GM12878 (cell line): ENCODE results near the gene LMF1. TPM values are rescaled to one million over a fixed set of nuclear protein-coding genes. Genes with fewer than 3 reads are reported as not detected.
"Not testable (repeated sequence)": the region's sequence is repeated elsewhere in the genome, so short reads cannot be mapped to it uniquely, and the experiment has no call there.

Source experiments
- ATAC-seq: fragments of 200-7000 bp; cut with Tn5 transposase; 3 replicates; pipeline ENCODE4 v1.9.1; 2020; ENCODE audit warnings: mild to moderate bottlenecking, moderate library complexity
- BruUV-seq: library from RNA; stranded (reverse); fragments of 400-500 nt; replicated peaks from 2 replicates; lab custom pipeline; 2021; lab: Mats Ljungman, UMichigan
- CTCF ChIA-PET: fragments of 300-600 bp; sonication (Branson Sonifier 250); formaldehyde crosslinking; extraction: SDS; loops from one replicate; lab custom pipeline; 2021; ENCODE audit warnings: inconsistent platforms; lab: Yijun Ruan, JAX
- POLR2A ChIA-PET: fragments of 350-600 bp; formaldehyde crosslinking; extraction: SDS; loops from one replicate; lab custom pipeline; 2021; ENCODE audit warnings: inconsistent platforms; lab: Charles Lee
- RAD21 ChIA-PET: fragments of 300-600 bp; sonication (Branson Sonifier 250); formaldehyde crosslinking; loops from one replicate; lab custom pipeline; 2023; ENCODE audit warnings: antibody characterized with exemption; ENCODE audit not compliant: unreplicated experiment; lab: Charles Lee
- SMC1A ChIA-PET: fragments of 300-600 bp; sonication (Branson Sonifier 250); formaldehyde crosslinking; loops from one replicate; lab custom pipeline; 2023; ENCODE audit not compliant: unreplicated experiment, uncharacterized antibody; lab: Charles Lee
- DNase-seq: peaks from one replicate; pipeline ENCODE4 v3.0.0-alpha.2; 2011; ENCODE audit warnings: low read depth, low spot score
- FAIRE-seq: peaks from 3 replicates; lab custom pipeline; 2011; peaks lifted over from hg19 to GRCh38; lab: Jason Lieb, UNC
- H2AFZ ChIP-seq: 2 replicates; pipeline ENCODE4 v1.6.0; 2011; ENCODE audit warnings: low read depth, low read length, control low read depth; ENCODE audit not compliant: control insufficient read depth
- H3K27ac ChIP-seq: 2 replicates; pipeline ENCODE4 v1.5.1; 2011; ENCODE audit warnings: control low read depth; ENCODE audit not compliant: control insufficient read depth, insufficient read depth
- H3K27me3 ChIP-seq, 2 experiments: replicated peaks in 1 of 2; 2 replicates each; pipeline versions ENCODE4 v1.6.0 to v1.6.1; 2011; ENCODE audit warnings: low read length in 1 of 2; ENCODE audit not compliant: control insufficient read depth in 2 of 2, insufficient read depth in 2 of 2
- H3K36me3 ChIP-seq, 2 experiments: 2 replicates each; pipeline ENCODE4 v1.5.1; 2011; ENCODE audit warnings: low read length in 1 of 2; ENCODE audit not compliant: control insufficient read depth in 2 of 2, insufficient read depth in 2 of 2
- H3K4me1 ChIP-seq: 2 replicates; pipeline ENCODE4 v1.6.1; 2011; ENCODE audit warnings: mild to moderate bottlenecking, low read length, moderate library complexity, mixed read lengths; ENCODE audit not compliant: control insufficient read depth, insufficient read depth
- H3K4me2 ChIP-seq: 2 replicates; pipeline ENCODE4 v1.6.0; 2011; ENCODE audit warnings: control low read depth; ENCODE audit not compliant: control insufficient read depth, insufficient read depth
- H3K4me3 ChIP-seq: fragments of 200-600 bp; sonication (generic); 2 replicates; pipeline ENCODE4 v1.5.1; 2016
- H3K79me2 ChIP-seq: 2 replicates; pipeline ENCODE4 v1.6.0; 2011; ENCODE audit warnings: low read length; ENCODE audit not compliant: control insufficient read depth, insufficient read depth
- H3K9ac ChIP-seq: 2 replicates; pipeline ENCODE4 v1.8.0; 2011; ENCODE audit warnings: low read length, control low read depth, mixed read lengths; ENCODE audit not compliant: control insufficient read depth, insufficient read depth
- H3K9me3 ChIP-seq: replicated peaks from 3 replicates; pipeline ENCODE4 v1.5.1; 2011; ENCODE audit warnings: mild to moderate bottlenecking, low read length; ENCODE audit not compliant: control insufficient read depth, insufficient read depth
- H4K20me1 ChIP-seq: 2 replicates; pipeline ENCODE4 v1.6.0; 2011; ENCODE audit not compliant: control insufficient read depth, insufficient read depth
- CBFB ChIP-seq: IDR thresholded peaks from 2 replicates; pipeline ENCODE4 v1.6.1; 2016; ENCODE audit warnings: antibody characterized with exemption, low read depth
- WGBS: methylation state at CpG from one replicate; pipeline ENCODE4 v1.1.6; 2016; ENCODE audit warnings: low lambda C conversion rate; ENCODE audit not compliant: insufficient replicate concordance, insufficient coverage; ENCODE audit errors: missing lambda C conversion rate; 5-methylcytosine and 5-hydroxymethylcytosine counted together
- in situ Hi-C: fragments of 300-500 bp; cut with MboI; formaldehyde crosslinking; loops from 9 replicates; pipeline ENCODE4 v1.14.3; 2018; ENCODE audit warnings: mixed read lengths
- intact Hi-C: fragments of 100-400 bp; cut with micrococcal nuclease; formaldehyde crosslinking; loops from one replicate; pipeline ENCODE4 v1.14.2; 2022; ENCODE audit not compliant: unreplicated experiment
- polyA plus RNA-seq, 11 experiments: library from polyadenylated mRNA; depleted of rRNA in 4 of 11; unstranded in 6 of 11; stranded (reverse) in 5 of 11; fragments of >200 nt; fragmentation: Nextera tagmentation in 4 of 11; fragmentation: Illumina TruSeq in 1 of 11; extraction: Ambion mirVana in 4 of 11; extraction: Trizol in 1 of 11; gene quantifications; 1 replicate in 1 of 11; 2 replicates in 10 of 11; pipeline versions ENCODE4 v1.2.1 to v1.2.3, GENCODE V29; 2011 to 2016; ENCODE audit warnings: inconsistent platforms in 2 of 11, missing spikeins in 2 of 11, low read depth in 1 of 11
- total RNA-seq, 4 experiments: library from RNA; depleted of rRNA in 3 of 4; stranded (reverse); fragments of >200 nt in 3 of 4; fragmentation: Illumina TruSeq in 1 of 4; extraction: Trizol in 1 of 4; gene quantifications; 2 replicates each; pipeline versions ENCODE4 v1.2.1 to v1.2.3, GENCODE V29; 2013 to 2021
- TF ChIP-seq, protein P1 (sequence below): IDR thresholded peaks from 2 replicates; pipeline ENCODE4 v1.6.1; 2011; ENCODE audit warnings: mild to moderate bottlenecking, low read depth, low read length, moderate library complexity; ENCODE audit not compliant: insufficient replicate concordance
- TF ChIP-seq, protein P2 (sequence below): fragments of 450-650 bp; IDR thresholded peaks from 2 replicates; pipeline ENCODE4 v1.6.1; 2018; ENCODE audit warnings: mild to moderate bottlenecking, low read depth, moderate library complexity; ENCODE audit not compliant: partially characterized antibody
- TF ChIP-seq, protein P3 (sequence below): fragments of 450-650 bp; IDR thresholded peaks from 2 replicates; pipeline ENCODE4 v1.6.1; 2017; ENCODE audit warnings: borderline replicate concordance

The LMF1 gene
- total and polyA plus RNA-seq, 10 of the 15 experiments (the other 5 are each of a cell fraction or from before 2014, with no cell fraction given), result 0.18 to 3.2 (median 1.4) TPM; not detected in 1

DNA sequence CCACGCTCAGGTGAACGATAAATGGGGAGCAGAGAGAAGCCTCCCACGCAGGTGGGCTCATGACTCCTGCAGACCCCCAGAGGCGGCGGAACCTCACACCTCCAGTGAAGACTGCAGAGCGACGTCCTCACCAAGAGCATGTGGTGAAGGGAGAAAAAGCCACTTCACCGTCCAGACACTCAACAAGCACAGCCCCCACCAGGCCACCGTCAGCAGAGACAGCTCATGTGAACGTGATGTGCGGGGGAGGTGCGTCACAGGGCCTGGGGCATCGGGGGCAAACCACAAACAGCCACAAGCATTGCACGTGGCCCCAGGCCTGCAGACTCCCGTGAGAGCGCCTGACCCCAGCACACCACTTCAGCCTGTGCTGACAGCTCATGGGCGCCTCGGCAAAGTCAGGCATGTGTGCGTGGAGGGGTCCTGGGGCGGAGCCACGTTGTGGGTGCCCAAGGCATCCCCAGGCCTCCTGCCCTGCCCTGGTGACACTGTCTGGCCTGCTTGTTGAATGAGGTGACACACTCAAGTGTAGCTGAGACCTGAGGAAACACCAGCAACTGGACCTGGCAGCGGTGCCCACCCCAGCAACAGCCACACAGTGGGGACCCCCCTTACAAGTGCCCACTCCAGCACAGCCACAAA lies 19.0 kb downstream of the LMF1 start (continued):
- TF ChIP-seq, protein P1, sequence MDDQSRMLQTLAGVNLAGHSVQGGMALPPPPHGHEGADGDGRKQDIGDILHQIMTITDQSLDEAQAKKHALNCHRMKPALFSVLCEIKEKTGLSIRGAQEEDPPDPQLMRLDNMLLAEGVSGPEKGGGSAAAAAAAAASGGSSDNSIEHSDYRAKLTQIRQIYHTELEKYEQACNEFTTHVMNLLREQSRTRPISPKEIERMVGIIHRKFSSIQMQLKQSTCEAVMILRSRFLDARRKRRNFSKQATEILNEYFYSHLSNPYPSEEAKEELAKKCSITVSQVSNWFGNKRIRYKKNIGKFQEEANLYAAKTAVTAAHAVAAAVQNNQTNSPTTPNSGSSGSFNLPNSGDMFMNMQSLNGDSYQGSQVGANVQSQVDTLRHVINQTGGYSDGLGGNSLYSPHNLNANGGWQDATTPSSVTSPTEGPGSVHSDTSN, result no peak
- TF ChIP-seq, protein P2, sequence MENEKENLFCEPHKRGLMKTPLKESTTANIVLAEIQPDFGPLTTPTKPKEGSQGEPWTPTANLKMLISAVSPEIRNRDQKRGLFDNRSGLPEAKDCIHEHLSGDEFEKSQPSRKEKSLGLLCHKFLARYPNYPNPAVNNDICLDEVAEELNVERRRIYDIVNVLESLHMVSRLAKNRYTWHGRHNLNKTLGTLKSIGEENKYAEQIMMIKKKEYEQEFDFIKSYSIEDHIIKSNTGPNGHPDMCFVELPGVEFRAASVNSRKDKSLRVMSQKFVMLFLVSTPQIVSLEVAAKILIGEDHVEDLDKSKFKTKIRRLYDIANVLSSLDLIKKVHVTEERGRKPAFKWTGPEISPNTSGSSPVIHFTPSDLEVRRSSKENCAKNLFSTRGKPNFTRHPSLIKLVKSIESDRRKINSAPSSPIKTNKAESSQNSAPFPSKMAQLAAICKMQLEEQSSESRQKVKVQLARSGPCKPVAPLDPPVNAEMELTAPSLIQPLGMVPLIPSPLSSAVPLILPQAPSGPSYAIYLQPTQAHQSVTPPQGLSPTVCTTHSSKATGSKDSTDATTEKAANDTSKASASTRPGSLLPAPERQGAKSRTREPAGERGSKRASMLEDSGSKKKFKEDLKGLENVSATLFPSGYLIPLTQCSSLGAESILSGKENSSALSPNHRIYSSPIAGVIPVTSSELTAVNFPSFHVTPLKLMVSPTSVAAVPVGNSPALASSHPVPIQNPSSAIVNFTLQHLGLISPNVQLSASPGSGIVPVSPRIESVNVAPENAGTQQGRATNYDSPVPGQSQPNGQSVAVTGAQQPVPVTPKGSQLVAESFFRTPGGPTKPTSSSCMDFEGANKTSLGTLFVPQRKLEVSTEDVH, result no peak
- TF ChIP-seq CBFB, result no peak
- TF ChIP-seq, protein P3, sequence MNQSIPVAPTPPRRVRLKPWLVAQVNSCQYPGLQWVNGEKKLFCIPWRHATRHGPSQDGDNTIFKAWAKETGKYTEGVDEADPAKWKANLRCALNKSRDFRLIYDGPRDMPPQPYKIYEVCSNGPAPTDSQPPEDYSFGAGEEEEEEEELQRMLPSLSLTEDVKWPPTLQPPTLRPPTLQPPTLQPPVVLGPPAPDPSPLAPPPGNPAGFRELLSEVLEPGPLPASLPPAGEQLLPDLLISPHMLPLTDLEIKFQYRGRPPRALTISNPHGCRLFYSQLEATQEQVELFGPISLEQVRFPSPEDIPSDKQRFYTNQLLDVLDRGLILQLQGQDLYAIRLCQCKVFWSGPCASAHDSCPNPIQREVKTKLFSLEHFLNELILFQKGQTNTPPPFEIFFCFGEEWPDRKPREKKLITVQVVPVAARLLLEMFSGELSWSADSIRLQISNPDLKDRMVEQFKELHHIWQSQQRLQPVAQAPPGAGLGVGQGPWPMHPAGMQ, result no peak

DNA sequence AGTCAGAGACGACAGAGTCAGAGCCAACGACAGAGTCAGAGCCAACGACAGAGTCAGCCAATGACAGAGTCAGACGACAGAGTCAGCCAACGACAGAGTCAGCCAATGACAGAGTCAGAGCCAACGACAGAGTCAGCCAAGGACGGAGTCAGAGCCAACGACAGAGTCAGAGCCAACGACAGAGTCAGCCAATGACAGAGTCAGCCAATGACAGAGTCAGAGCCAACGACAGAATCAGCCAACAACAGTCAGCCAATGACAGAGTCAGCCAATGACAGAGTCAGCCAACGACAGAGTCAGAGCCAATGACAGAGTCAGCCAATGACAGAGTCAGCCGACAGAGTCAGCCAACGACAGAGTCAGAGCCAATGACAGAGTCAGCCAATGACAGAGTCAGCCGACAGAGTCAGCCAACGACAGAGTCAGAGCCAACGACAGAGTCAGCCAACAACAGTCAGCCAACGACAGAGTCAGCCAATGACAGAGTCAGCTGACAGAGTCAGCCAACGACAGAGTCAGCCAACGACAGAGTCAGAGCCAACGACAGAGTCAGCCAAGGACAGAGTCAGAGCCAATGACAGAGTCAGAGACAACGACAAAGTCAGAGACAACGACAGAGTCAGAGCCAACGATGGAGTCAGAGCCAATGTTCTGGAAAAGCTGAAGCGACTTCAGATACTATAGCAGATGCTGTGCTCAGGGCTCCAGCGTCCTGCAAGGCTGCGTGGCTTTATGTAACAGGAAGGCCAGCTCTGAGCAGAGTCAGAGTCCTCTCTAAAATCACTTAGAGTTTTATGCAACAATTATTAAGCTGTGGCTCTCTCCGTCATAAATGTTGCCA lies 19.8 kb downstream of the LMF1 start:
- intact Hi-C loops, H3K9ac ChIP-seq, CTCF ChIA-PET, H2AFZ ChIP-seq, H3K27me3 ChIP-seq, DNase-seq, H3K4me1 ChIP-seq, H3K79me2 ChIP-seq, ATAC-seq, in situ Hi-C loops, H4K20me1 ChIP-seq, POLR2A ChIA-PET, FAIRE-seq, H3K27ac ChIP-seq, BruUV-seq, H3K4me2 ChIP-seq, H3K9me3 ChIP-seq, H3K4me3 ChIP-seq, H3K36me3 ChIP-seq, RAD21 ChIA-PET, SMC1A ChIA-PET: not testable (repeated sequence)
- 68% methylated on average over 27 of the region's 27 CpGs for WGBS

DNA sequence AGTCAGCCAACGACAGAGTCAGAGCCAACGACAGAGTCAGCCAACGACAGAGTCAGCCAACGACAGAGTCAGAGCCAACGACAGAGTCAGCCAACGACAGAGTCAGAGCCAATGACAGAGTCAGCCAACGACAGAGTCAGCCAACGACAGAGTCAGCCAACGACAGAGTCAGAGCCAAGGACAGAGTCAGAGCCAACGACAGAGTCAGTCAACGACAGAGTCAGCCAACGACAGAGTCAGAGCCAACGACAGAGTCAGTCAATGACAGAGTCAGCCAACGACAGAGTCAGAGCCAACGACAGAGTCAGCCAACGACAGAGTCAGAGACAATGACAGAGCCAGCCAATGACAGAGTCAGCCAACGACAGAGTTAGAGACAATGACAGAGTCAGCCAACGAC lies 22.0 kb downstream of the LMF1 start:
- ATAC-seq, SMC1A ChIA-PET, CTCF ChIA-PET, H3K4me3 ChIP-seq, RAD21 ChIA-PET, H3K4me2 ChIP-seq, POLR2A ChIA-PET, H3K79me2 ChIP-seq, H3K27me3 ChIP-seq, intact Hi-C loops, in situ Hi-C loops, H4K20me1 ChIP-seq, H2AFZ ChIP-seq, H3K27ac ChIP-seq, DNase-seq, BruUV-seq, FAIRE-seq, H3K36me3 ChIP-seq, H3K4me1 ChIP-seq, H3K9ac ChIP-seq, H3K9me3 ChIP-seq: not testable (repeated sequence)
- WGBS, result 63% methylated on average over 18 of the region's 18 CpGs
